Fibroblast of pulmonary artery (primary cell): Measurements from ENCODE around the gene LCN15.

ENCODE experiments used
- DNase-seq: peaks from one replicate; pipeline ENCODE4 v3.0.0-alpha.2; 2010; ENCODE audit warnings: low read depth
- H3K4me3 ChIP-seq: replicated peaks from 2 replicates; pipeline ENCODE4 v1.5.1; 2011; ENCODE audit warnings: low read depth, mild to moderate bottlenecking, control low read depth, low read length, moderate library complexity
- CTCF ChIP-seq: IDR thresholded peaks from 2 replicates; pipeline ENCODE4 v1.5.1; 2011; ENCODE audit warnings: mild to moderate bottlenecking, control low read depth, low read length, inconsistent platforms; ENCODE audit errors: missing control alignments

Gene LCN15

GRCh38 chr9:136723989-136724388, 40.3 kb downstream of the LCN15 start:
- no peak for TF ChIP-seq CTCF
- no peak for DNase-seq
- no peak overlapping the region for H3K4me3 ChIP-seq

GRCh38 chr9:136723362-136723976, 40.8 kb downstream of the LCN15 start:
- no peak for TF ChIP-seq CTCF
- DNase-seq, result no peak

GRCh38 chr9:136722969-136723356, 41.4 kb downstream of the LCN15 start:
- no peak for DNase-seq
- TF ChIP-seq CTCF, result no peak

More at GRCh38 chr9:136723362-136723976, 40.8 kb downstream of the LCN15 start:
- H3K4me3 ChIP-seq, result no peak overlapping the region

GRCh38 chr9:136722093-136722968, 42.0 kb downstream of the LCN15 start:
- no peak for DNase-seq
- no peak overlapping the region for H3K4me3 ChIP-seq
- no peak for TF ChIP-seq CTCF

More at GRCh38 chr9:136722969-136723356, 41.4 kb downstream of the LCN15 start:
- H3K4me3 ChIP-seq, result no peak overlapping the region

GRCh38 chr9:136721339-136722092, 42.8 kb downstream of the LCN15 start:
- H3K4me3 ChIP-seq, result no peak overlapping the region
- TF ChIP-seq CTCF, result no peak
- DNase-seq, result peak; percentile 74

GRCh38 chr9:136720898-136721338, 43.4 kb downstream of the LCN15 start:
- TF ChIP-seq CTCF, result no peak
- no peak overlapping the region for H3K4me3 ChIP-seq
- DNase-seq, result no peak
